WTC11 (cell line): ENCODE results near the gene HCFC1.
"Not testable (repeated sequence)": the region's sequence is repeated elsewhere in the genome, so short reads cannot be mapped to it uniquely, and the experiment has no call there.

Experiments
- CREB1 ChIP-seq: sonication (generic); formaldehyde crosslinking; IDR thresholded peaks from 2 replicates; pipeline ENCODE4 v1.8.0; 2023; ENCODE audit warnings: mild to moderate bottlenecking, missing genetic modification reagents
- MAX ChIP-seq: sonication (generic); formaldehyde crosslinking; IDR thresholded peaks from 2 replicates; pipeline ENCODE4 v1.8.0; 2022; ENCODE audit warnings: mild to moderate bottlenecking, missing genetic modification reagents
- SP1 ChIP-seq: sonication (generic); formaldehyde crosslinking; conservative IDR thresholded peaks from 2 replicates; pipeline ENCODE4 v1.8.1; 2022; ENCODE audit warnings: missing genetic modification reagents
- ZNF263 ChIP-seq: sonication (generic); formaldehyde crosslinking; IDR thresholded peaks from 2 replicates; pipeline ENCODE4 v1.8.1; 2022; ENCODE audit warnings: low read depth, mild to moderate bottlenecking, moderate library complexity, missing genetic modification reagents
- TF ChIP-seq, protein P1 (sequence below): fragments of 200-600 bp; IDR thresholded peaks from 2 replicates; pipeline ENCODE4 v1.8.0; 2022; ENCODE audit warnings: antibody characterized with exemption
- TF ChIP-seq, protein P2 (sequence below): fragments of 250-450 bp; sonication (Bioruptor Pico); IDR thresholded peaks from 2 replicates; pipeline ENCODE4 v1.9.0; 2021; ENCODE audit warnings: mild to moderate bottlenecking

DNA sequence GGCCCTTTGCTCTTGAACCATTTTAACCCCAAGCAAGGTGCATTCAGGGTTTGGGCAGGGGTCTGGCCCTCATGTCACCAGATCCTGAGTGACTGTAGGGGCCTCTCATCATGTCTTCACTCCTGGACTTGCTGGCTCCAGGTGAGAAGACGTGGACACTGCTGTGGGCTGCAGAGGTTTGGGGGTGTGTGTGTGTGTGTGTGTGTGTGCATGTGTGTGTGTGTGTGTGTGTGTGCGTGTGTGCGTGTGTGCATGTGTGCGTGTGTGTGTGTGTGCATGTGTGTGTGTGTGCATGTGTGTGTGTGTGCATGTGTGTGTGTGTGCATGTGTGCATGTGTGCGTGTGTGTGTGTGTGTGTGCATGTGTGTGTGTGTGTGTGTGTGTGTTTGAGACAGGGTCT, 22.8 kb upstream of the HCFC1 start:
- TF ChIP-seq ZNF263, MAX, SP1, CREB1 (CRISPR knock-in tag): not testable (repeated sequence)
- TF ChIP-seq, protein P1, sequence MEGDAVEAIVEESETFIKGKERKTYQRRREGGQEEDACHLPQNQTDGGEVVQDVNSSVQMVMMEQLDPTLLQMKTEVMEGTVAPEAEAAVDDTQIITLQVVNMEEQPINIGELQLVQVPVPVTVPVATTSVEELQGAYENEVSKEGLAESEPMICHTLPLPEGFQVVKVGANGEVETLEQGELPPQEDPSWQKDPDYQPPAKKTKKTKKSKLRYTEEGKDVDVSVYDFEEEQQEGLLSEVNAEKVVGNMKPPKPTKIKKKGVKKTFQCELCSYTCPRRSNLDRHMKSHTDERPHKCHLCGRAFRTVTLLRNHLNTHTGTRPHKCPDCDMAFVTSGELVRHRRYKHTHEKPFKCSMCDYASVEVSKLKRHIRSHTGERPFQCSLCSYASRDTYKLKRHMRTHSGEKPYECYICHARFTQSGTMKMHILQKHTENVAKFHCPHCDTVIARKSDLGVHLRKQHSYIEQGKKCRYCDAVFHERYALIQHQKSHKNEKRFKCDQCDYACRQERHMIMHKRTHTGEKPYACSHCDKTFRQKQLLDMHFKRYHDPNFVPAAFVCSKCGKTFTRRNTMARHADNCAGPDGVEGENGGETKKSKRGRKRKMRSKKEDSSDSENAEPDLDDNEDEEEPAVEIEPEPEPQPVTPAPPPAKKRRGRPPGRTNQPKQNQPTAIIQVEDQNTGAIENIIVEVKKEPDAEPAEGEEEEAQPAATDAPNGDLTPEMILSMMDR: not testable (repeated sequence)
- TF ChIP-seq, protein P2, sequence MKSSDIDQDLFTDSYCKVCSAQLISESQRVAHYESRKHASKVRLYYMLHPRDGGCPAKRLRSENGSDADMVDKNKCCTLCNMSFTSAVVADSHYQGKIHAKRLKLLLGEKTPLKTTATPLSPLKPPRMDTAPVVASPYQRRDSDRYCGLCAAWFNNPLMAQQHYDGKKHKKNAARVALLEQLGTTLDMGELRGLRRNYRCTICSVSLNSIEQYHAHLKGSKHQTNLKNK (CRISPR knock-in tag): not testable (repeated sequence)
